ENCODE results near the gene BNIP3.

BNIP3 gene, protein sequence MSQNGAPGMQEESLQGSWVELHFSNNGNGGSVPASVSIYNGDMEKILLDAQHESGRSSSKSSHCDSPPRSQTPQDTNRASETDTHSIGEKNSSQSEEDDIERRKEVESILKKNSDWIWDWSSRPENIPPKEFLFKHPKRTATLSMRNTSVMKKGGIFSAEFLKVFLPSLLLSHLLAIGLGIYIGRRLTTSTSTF

DNA sequence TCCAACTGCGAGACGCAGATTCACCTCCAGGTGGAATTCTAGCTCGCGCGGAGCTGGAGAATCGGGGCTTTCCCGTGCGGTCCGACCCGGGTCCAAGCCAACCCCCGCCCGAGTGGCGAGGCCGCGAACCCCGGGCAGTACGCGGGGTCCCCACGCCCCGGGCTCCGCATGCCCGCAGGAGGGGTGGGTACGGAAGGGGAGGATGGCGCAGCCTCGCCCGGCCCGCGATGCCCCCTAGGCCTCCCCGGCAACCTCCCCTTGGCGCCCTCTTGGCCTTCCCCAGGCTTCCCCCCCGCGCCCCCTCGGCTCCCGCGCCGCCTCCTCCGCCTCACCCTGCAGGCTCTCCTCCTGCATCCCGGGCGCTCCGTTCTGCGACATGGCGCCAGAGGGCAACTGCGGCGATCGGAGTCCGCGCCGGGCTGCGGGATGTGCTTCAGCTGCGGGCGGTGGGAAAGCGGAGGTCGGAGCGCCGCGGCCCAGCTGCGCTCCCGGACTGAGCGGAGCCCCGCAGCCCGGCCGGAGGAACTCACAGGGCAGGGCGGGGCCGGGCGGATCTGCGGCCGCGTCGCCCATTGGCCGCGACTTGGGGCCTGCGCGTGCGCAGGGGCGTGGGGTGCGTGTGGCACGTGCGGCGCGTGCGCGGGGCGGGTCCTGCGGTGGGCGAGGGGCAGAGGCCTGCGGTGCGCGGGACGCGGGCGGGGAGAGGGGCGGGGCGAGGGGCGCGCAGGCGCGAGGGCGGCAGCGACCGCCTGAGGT is at the start of gene BNIP3:
BNIP3 (minus strand) TSS at position 495 of the 756 bp plus-strand sequence; CDS start at position 378, 117 bp downstream.
- peak; percentile 92 for DNase-seq (ENCODE audit: low spot score)

DNA sequence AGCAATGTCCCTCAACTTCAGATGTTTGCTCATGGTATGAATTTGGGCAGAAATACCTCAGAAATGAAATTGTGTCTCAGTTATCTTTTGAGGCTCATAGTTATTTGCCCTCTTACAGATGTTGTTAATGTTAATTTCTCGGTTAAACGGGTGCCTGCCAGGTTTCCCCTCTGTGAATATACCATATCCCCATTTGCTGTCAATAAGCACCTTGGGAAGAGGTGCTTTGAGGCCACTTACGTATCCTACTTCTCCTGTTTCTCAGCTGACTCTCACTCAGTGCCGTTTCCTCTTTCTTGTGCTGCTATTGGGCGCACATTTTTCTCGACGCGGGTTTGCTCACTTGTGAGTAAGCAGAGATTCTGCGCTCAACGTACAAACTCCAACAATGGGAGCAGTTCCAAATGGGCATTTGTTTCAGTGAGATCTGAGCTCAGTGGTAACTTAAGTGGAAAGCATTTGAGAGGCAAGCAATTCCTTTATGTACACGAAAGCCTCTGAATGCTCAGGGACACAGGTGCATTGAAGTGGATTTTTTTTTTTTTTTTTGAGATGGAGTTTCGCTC is 49.3 kb upstream of the BNIP3 start:
- no peak for DNase-seq (ENCODE audit: low spot score)

GRCh38 chr10:132028706-132029105 is 47.0 kb upstream of the BNIP3 start:
- DNase-seq (ENCODE audit: low spot score) = no peak

DNA sequence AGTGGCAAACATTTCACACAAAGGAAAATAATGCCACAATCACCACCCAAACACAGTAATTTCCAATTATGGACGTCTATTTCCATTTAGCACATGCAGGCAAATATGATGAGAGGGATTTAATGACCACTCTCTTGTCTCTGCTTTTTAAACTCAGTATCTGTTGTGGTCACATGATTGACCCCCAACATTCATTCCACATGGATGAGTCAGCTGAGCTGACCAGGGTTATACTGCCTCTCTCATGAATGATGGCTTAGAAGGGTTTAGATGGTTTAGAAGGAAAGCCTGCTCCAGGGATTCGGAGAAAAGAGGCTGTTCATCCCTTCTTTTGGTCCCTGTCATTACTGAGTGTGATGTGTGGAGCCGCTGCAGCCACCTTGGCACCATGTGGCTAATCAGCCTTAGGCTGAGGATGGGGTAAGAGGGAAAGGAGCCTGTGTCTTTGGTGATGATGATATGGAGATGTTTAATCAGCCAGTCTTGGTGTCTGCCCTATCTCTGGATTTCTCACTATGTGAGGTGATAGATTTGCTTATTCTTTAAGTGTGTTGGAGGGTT is 45.8 kb upstream of the BNIP3 start:
- no peak for DNase-seq (ENCODE audit: low spot score)

- peak; percentile 85 for DNase-seq (ENCODE audit: low spot score)
These were observed 41.5 kb upstream of the BNIP3 start for GRCh38 chr10:132023092-132023811.

DNA sequence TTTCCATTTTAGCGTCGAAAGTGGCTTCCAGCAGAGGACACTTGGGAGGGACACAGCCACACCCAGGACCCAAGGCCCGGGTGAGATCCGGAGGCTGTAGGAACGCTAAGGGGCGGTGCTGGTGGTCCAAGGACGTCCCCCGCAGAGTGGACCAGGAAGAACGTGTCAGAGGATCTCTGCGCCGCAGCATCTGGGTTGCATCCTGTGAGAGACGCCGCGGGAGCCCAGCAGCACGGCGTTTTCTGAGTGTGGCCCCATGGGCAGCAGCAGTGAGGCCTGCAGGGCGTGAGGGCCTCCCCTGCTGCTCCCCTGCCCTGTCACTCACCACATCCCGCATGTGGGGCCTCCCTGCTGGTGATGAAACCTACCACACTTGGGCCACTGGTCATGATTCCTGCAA is 40.5 kb upstream of the BNIP3 start:
- DNase-seq (ENCODE audit: low spot score) = no peak

DNA sequence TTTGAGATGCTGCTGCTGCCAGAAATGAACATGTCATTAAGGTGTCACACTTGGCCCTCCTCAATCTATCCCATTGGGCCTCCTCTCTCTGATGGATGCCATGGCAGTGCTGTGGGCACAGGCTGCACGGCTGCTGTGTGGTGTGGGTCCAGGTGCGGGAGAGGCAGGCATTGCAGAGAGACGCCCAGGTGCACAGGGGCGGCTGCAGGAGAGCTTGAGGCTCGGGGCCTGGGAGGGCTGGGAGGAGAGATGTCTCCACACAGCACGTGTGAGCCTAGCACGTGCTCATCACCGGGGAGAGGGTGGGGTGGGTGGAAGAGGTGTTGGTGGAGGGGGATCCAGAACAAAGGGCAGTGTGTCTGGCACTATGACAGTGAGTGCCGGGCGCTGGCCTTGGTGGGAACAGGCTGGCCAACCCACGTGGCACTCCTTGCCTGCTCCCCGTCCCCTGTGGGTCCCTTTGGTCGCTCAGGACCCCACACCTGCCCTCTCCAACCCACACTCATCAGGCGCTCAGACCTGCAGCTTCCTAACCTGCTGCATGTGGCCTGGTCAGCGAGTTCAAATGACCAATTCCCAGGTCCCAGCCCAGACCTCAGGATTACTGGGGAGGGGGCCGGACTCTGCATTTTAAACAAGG is 39.9 kb upstream of the BNIP3 start:
- DNase-seq (ENCODE audit: low spot score) = no peak

- no peak for DNase-seq (ENCODE audit: low spot score)
These were observed 39.3 kb upstream of the BNIP3 start for GRCh38 chr10:132021046-132021445.

DNA sequence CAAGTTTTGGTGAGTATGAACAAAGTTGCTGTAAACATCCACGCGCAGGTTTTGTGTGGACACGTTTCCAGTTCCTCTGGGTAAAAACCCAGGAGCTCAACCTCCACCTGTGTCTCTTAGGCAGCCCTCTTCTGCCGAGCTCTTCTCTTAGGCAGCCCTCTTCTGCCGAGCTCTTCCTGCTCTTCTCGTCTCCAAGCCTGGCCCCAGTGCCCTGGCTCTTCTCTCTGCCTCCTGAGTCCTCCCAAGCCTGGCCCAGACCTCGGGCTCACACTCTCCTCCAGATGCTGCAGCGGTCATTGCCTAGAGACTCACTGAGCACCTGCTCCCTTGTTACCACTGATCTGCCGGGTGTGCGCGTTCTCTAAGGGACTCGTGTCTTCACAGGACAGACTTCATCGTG is 38.7 kb upstream of the BNIP3 start:
- DNase-seq (ENCODE audit: low spot score) = no peak

GRCh38 chr10:132019366-132019765 is 37.6 kb upstream of the BNIP3 start:
- DNase-seq (ENCODE audit: low spot score) = no peak

- DNase-seq (ENCODE audit: low spot score) = no peak
These were observed 36.7 kb upstream of the BNIP3 start for GRCh38 chr10:132018446-132018845.

- no peak for DNase-seq (ENCODE audit: low spot score)
These were observed 34.8 kb upstream of the BNIP3 start for GRCh38 chr10:132016514-132016913.

DNA sequence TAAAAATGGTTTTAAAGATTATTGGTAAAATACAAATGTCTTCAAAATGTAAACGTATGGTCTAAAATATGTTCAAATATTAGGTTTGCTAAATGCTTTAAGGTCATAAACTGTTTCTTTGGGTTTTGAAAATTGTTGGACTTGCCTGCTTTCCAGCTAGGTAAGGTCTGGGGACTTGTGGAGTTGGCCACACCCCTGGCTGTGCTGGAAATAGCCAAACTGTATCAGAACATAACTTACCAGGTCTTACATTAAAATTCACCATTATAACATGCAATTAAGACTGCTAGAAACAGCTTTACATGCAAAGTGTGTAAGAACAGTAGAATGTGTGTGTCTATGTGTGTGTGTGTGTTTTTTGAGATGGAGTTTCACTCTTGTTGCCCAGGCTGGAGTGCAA is 29.7 kb upstream of the BNIP3 start:
- DNase-seq (ENCODE audit: low spot score) = no peak

DNA sequence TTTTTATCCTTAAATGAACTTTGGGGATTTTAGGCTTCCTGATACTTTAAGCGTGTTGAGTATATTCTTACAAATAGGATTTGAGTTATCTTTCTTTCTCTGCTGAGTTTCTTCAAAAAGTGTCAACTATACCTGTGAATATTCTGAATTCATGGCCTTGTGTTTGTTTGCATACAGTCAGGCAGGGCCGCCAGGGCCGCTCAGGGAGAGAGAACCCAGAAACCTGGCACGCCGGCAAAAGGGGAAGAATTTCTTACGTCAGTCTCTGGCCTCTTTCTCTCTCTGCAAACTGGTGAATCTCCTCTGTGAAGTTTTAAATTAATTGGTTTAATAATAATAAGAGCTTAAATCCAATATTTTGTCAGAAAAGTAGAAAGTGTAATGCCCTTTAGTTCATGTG is 29.3 kb upstream of the BNIP3 start:
- DNase-seq (ENCODE audit: low spot score) = no peak

GRCh38 chr10:132010483-132010882 is 28.8 kb upstream of the BNIP3 start:
- no peak for DNase-seq (ENCODE audit: low spot score)

DNA sequence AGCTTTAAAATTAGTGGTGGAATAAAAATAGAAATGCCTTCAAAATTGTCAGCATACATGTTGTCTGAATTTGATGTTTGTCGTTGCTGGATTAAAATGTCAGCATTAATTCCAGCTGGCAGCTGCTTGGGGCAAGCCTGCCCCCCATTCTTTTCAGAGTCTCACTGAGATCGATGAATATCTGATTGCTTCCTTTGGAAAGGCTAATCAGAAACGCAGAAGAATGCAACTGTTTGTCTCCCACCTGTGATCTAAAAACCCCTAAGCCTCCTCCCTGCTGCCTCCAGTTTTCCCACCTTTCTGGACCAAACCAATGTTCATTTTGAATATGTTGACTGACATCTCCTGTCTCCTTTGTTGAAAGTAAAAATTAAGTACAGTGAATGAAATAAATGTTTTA is 27.9 kb upstream of the BNIP3 start:
- DNase-seq (ENCODE audit: low spot score) = no peak

DNA sequence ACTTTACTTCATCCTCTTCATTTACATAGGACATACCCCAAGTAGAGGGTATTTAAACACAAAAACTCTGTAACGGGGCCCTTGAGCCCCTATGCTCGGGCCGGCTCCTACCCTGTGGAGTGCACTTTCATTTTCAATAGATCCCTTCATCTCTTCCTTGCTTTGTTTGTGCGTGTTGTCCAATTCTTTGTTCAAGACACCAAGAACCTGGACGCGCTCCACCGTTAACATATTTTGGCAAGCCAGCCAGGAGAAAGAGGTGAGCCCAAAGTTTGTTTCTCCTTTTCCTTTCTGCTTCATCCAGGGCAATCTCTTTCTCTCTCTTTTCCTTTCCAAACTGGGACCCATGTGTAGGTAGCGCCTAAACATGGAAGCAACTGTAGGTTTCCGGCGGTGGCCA is 26.0 kb upstream of the BNIP3 start:
- no peak for DNase-seq (ENCODE audit: low spot score)

- no peak for DNase-seq (ENCODE audit: low spot score)
These were observed 25.2 kb upstream of the BNIP3 start for GRCh38 chr10:132006966-132007365.

- no peak for DNase-seq (ENCODE audit: low spot score)
These were observed 23.4 kb upstream of the BNIP3 start for GRCh38 chr10:132005147-132005546.

- DNase-seq (ENCODE audit: low spot score) = no peak
These were observed 22.3 kb upstream of the BNIP3 start for GRCh38 chr10:132004052-132004451.

DNA sequence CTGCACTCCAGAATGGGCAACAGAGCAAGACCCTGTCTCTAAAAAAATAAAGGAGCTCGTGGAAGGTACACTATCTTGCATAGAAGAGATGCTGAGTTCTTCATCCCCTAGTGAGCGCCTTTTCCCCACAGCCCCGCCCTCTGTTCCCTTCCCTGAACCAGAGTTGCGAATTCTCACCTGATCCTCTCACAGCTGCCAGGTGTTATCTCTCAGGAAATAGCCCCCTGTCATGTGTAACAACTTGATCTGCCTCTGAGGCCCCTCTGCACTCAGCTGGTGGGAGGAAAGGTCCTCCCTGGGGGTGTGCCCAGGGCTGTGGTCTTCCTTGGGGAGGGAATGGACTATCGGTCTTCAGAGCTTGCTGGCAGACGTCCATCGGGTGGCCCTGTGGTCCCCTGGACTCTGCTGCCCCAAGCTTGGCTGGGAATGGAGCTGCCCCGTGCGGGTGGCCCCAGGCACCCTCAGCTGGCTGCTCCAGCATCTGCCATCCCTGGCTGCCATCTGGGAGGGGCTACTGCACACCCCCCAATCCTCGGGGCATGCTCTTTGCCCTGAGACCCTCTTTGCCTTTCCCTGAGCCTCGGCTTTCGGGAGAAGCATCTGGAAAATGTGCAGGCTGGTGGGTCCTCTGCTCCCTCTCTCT is 21.7 kb upstream of the BNIP3 start:
- no peak for DNase-seq (ENCODE audit: low spot score)

DNA sequence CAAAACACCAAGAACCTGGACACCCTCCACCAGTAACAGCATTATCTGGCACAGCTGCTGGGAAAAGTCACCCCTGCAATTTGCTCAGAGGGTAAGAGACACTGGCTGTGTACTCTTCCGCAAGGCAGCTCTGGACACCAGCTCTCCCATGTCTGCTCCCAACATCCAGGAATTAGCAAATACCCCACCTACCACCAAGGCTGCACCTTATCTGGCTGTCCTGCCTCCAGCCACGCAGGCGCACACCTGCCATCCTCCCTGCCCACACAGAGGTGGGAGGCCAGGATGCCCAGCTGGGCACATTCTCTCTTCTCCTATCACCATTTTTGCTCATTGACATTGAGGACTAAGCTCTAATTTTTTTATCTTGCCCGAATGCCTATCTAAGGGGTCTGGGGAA is 20.3 kb upstream of the BNIP3 start:
- no peak for DNase-seq (ENCODE audit: low spot score)
